SK-N-MC (cell line): ENCODE measurements around the gene PSMB2.

Source experiments
- EZH2 ChIP-seq: fragments of 200-600 bp; sonication (generic); IDR thresholded peaks from one replicate; pipeline ENCODE4 v1.6.1; 2017; ENCODE audit warnings: antibody characterized with exemption
- FOXP2 ChIP-seq: optimal IDR thresholded peaks from 2 replicates; pipeline ENCODE3; 2011; ENCODE audit warnings: mild to moderate bottlenecking, moderate library complexity; ENCODE audit not compliant: insufficient read depth; ENCODE audit errors: extremely low read length, control extremely low read depth
- POLR2AphosphoS5 ChIP-seq: IDR thresholded peaks from 2 replicates; pipeline ENCODE4 v1.6.1; 2012; ENCODE audit warnings: mild to moderate bottlenecking, low read depth, low read length, borderline replicate concordance

DNA sequence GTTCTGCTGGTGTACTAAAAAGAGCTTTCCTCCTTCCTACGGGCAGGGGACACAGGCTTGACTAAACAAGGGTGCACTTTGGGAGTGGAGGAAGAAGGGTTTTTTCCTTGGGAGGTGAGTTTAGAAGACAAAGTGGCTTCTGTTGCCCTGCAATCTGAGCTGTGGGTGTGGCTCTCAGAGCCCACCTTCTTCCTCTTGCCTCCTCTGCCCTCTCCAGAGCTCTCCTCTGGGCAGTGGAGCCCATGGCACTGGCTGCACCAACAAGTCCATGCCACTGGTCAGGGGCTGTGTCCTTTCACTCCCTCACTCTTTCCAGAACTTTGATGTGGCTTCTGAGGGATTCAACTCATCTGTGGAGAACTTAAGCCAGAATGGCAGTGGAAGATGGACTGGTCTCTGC is 25.6 kb upstream of the PSMB2 start:
- TF ChIP-seq EZH2 (no peak), POLR2AphosphoS5 (no peak), FOXP2 (no peak)
